Right forelimb (tissue), 1 donor: ENCODE measurements around the gene ELK3.

Source experiments
- DNase-seq: peaks from one replicate; pipeline ENCODE4 v3.0.0-alpha.2; 2018

Gene ELK3

GRCh38 chr12:96193725-96194575 lies at the start of gene ELK3:
Gene ELK3 (plus strand): TSS chr12:96194375.
- peak; percentile 76 for DNase-seq

DNA sequence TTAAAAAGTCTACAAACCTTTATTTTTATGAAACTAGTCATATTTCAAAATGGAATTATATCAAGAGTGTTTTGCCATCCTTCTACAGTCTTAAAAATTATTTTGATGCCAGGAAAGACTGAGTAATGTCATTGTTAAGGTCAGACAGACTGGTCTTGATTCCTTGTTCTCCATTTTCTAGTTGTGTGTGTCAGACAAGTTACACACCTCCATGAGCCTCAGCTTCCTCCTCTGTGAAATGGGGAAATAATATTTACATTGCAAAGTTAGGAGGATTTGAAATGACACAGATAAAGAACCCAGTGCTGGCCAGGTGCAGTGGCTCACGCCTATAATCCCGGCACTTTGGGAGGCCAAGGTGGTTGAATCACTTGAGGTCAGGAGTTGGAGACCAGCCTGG lies 47.4 kb upstream of the ELK3 start:
- no peak for DNase-seq

GRCh38 chr12:96150442-96150841 lies 43.7 kb upstream of the ELK3 start:
- no peak for DNase-seq

GRCh38 chr12:96152164-96152563 lies 42.0 kb upstream of the ELK3 start:
- DNase-seq: peak; percentile 57

GRCh38 chr12:96153131-96153725 lies 40.9 kb upstream of the ELK3 start:
- DNase-seq: no peak

- DNase-seq: no peak
Measured at GRCh38 chr12:96155181-96155580, 39.0 kb upstream of the ELK3 start.

GRCh38 chr12:96155781-96156180 lies 38.4 kb upstream of the ELK3 start:
- DNase-seq: no peak

DNA sequence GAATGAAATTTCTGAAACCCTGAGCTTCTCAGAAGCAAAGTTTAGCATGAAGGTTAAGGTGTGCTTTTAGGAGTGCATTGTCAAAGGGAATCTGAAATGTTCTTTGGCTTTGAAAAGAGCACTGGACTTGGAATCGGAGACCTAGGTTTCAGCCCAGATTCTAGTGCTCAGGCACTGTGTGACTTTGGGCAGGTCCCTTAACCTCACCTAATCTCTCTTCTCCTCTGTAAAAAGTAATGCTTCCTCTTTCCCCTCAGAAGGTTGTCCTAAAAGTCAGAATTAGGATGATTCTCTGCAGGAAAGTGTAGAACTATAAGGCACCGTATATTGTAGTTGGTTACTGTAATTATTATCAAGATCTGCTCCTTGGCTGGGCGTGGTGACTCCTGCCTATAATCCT lies 38.0 kb upstream of the ELK3 start:
- no peak for DNase-seq

DNA sequence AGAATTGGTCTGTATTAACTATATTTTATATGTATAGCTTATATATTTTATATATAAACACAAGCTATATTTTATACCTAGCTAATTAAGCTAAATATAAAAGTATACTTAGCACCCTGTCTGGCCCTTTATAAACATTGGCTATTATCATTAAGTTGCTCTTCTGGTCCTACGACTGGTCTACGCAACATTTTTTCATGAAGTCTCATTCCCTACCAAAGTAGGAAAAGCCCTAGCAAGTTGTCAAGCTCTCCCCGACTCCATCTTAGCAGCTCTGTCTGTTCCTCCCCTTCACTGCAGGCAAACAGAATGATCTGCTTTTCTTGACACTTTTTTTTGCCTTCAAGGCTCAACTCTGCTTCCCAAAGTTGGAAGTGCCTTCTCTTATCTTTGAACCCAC lies 36.7 kb upstream of the ELK3 start:
- DNase-seq: no peak

DNA sequence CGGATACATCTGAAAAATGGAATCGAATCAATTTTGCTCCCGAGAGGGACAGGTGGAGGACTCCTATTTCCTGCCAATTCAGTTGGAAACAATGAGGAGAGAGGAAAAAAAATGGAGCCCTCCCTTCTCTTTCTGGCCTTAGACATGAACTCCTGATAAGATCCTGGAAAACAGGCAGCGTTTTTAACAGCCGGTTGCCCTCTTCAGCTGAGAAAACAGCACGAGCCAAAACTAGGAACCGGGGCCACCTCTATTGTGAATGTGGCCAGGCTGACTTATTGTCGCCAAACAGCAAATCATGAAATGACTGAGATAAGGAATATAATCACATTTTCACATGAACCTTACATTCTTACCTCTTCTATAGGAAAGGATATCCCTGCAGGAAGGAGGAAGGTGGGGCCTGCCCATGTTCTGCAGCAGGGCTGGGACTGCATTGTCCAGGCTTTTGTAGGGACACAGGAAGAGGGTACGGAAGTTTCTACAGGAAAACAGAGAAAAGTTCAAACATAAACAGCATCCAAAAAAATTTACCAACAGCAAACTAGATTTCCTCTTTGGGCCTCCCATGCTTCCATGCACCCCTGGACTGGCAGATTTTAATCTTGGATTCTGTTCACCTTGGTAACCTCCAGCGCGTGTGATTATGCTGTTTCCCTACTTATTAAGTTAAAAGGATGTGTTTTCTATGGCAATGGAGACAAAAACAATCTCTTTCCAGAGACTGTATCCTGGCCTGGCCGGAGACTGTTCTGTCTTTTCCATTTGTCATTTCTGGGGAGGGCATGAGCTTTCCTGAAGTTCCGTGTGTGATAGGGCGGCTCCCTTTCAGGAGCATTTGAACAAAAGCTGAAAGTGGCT lies 29.0 kb upstream of the ELK3 start:
- no peak for DNase-seq

- no peak for DNase-seq
Measured at GRCh38 chr12:96166765-96167164, 27.4 kb upstream of the ELK3 start.

DNA sequence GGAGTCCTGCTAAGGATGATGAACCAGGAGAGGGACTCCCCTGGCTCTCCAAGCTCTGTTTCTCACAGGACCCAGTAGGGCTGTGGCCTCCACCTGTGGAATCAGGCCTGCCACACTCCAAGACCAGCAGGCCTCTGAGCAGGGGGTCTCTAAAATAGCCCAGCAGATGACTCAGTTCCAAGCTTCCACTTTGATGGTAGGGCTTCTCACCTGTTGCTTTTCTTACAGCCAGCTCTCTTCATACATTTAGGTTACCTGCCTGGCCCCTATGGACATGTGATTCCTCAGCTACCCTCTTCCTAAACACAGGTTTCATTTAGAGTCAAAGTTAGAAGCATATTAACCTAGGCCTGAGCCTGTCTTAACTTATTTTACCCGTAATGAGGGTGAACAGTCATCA lies 26.7 kb upstream of the ELK3 start:
- DNase-seq: no peak

DNA sequence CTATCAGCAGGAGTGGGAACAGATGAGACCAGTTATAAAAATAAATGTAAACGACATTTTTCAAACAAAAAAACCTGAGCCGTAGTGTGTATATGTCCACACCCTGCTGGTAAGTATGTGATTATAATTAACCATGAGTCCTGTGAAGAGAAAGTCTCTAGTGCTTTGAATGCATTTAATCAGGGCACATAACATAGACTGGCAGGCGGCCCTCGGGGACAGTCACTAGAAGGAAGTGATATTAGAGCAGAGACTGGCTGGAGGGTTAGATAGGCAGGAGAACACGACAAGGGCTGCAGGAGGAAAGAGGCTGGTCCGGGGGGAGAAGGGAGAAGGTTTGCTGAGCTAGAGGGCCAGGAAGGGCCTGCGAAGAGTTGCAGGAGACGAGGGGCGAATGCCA lies 23.8 kb upstream of the ELK3 start:
- no peak for DNase-seq

GRCh38 chr12:96170762-96171161 lies 23.4 kb upstream of the ELK3 start:
- DNase-seq: no peak

- no peak for DNase-seq
Measured at GRCh38 chr12:96171905-96172304, 22.3 kb upstream of the ELK3 start.

GRCh38 chr12:96172981-96173380 lies 21.2 kb upstream of the ELK3 start:
- DNase-seq: no peak

- no peak for DNase-seq
Measured at GRCh38 chr12:96176575-96176974, 17.6 kb upstream of the ELK3 start.

- DNase-seq: no peak
Measured at GRCh38 chr12:96177013-96177412, 17.2 kb upstream of the ELK3 start.

DNA sequence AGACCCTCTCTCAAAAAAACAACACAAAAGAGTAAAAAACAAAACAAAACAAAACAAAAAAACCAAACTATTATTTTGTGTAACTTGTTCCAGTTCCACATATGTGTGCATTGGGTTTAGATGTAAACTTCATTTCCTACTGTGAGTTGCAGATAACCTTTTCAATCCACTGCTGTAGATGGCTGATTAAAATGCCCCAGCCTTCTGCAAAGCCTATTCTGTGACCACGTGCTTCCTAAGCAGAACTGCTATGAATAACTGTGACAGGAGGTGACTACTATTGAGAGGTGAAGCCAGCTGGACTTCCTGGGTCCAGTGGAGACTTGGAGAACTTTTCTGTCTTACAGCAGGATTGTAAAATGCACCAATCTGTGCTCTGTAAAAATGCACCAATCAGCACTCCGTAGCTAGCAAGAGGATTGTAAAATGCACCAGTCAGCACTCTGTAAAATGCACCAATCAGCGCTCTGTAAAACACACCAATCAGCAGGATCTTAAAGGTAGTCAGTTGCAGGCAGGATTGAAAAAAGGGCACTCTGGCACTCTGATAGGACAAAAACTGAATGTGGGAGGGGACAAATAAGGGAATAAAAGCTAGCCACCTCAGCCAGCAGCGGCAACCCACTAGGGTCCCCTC lies 10.3 kb upstream of the ELK3 start:
- no peak for DNase-seq

GRCh38 chr12:96185914-96186313 lies 8.3 kb upstream of the ELK3 start:
- DNase-seq: no peak

- no peak for DNase-seq
Measured at GRCh38 chr12:96186607-96187301, 7.4 kb upstream of the ELK3 start.

GRCh38 chr12:96187956-96188355 lies 6.2 kb upstream of the ELK3 start:
- no peak for DNase-seq

DNA sequence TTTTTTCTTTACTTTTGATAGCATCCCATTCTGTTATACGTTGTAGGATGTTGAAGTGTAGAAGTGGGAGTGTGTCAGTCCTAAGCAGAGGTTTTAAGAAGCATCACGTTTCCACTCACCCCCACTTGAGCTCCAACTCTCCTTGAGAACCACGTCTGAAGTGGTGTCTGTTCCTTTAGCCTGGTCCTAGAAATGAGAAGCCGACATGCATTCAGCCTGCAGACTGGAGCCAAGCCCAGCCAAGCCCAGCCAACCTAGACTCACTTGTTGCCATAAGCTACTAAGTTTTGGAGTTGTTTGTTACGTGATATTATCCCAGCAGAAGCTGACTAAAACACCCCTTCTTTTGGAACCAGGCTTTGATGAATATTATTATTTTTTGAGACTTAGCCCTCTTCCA lies 4.4 kb upstream of the ELK3 start:
- no peak for DNase-seq
